ENCODE measurements around the gene MYO7A.

Gene MYO7A

DNA sequence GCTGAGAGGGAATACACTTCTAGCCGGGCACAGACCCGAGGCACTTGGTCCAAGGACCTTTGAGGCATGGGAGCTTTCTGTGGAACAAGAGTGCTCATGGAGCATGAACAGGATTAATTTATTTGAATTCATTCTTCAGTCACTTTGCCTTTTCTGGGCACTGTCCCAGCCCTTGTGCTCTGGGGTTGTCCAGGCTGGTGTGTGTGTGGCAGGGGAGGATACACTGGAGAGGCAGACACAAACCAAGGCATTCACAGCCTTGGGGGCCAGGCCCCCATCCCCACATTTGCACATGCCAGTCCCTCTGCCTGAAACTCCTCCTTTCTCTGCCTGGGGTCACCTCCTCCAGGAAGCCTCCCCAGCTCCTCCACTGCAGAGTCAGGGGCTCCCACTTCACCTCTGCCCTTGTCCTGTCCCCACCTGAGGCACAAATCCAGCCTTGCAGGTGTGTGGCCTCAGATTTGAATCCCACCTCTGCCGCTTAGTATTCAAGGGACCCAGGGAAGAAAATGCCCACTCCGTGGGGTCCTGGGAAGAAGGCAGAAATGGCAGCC is 55.5 kb downstream of the MYO7A start:
- DNase-seq (ENCODE audit: low spot score) = no peak

DNA sequence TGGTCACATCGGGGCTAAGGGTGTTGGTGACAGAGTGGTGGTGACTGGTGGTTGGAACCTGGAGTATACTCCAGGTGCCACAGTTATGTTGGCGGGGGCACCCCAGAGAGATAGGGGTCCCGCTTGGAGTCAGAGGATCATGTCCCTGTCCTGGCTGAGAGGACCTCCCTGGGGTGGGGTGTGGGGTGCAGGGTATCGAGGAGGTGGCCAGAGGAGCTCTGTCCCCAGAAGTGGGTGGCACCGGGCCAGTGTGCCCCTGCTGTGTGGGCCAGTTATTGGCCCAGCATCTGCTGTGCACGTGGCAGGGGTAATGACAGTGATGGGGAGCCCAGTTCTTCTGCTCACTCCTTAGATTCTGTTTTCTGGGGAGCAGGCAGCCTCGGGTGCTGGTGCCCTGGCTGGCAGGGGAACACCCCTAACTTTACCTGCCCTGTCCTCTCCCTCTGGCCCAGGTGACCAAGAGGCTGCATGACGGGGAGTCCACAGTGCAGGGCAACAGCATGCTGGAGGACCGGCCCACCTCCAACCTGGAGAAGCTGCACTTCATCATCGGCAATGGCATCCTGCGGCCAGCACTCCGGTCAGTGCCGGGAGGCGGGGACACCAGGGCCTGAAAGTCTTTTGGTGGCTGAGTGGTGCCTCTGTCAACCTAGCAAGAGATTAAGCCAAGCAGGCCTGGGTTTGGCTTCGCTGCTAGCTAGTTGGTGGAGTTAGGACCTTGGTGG is 56.3 kb downstream of the MYO7A start:
- DNase-seq (ENCODE audit: low spot score) = no peak

GRCh38 chr11:77186302-77186701 is 58.3 kb downstream of the MYO7A start:
- no peak for DNase-seq (ENCODE audit: low spot score)

GRCh38 chr11:77187111-77187750 is 59.2 kb downstream of the MYO7A start:
- no peak for DNase-seq (ENCODE audit: low spot score)

GRCh38 chr11:77187776-77188632 is 60.0 kb downstream of the MYO7A start:
- DNase-seq (ENCODE audit: low spot score) = peak; percentile 76

DNA sequence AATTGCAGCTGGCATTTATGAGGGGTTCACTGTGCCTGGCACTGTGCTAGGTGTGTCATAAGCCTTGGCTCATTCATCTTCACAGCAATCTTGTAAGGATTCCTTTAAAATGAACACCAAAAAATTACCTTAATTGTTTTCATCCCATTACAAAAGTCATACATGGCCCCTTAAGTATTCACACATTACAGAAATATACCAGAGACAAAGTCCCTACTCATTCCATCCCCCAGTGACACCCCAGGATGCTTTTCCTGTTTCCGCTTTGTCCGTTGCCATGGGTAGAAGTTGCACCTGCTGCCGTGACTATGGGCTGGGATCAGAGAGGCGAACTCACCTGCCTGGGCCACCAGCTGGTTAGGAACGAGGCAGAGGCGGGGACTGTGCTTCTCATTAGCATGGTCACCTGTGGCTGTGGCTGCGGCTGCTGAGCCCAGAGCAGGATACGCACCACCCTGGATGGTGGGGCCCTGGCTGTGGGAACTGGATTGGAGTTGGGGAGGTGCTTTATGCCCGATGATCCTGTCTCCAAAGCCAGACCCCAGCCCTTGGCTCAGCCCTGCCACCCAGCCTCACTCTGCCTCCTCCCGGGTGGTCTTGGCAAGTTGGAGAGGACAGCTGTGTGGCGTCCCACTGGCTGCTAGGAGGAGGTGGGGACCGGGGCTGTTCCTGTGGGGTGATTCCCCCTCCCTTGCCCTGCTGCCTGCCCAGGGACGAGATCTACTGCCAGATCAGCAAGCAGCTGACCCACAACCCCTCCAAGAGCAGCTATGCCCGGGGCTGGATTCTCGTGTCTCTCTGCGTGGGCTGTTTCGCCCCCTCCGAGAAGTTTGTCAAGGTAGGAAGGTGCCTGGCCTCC is 60.8 kb downstream of the MYO7A start:
- DNase-seq (ENCODE audit: low spot score) = no peak

DNA sequence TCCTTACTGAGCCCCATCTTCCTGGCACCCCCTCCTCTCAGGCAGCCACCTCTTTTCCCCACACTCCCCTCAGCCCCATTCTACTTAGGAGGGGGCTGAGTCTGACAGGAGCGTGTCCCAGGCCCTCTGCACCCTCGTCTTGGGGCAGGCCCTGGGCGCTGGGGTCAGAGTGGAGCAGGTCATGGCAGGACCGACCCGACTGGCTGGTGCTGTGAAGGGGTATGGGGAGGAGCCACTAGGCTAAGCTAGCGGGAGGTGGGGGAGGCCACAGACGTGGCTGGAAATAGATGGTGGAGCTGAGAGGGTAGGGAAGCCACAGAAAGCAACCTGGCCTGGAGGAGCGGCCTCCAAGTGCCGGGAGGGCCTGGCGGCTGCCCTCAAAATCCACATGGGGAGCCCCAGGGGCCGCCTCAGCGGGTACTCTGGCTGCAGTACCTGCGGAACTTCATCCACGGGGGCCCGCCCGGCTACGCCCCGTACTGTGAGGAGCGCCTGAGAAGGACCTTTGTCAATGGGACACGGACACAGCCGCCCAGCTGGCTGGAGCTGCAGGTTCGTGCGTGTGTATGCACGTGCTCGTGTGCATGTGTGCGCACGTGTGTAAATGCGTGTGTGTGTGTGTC is 61.7 kb downstream of the MYO7A start:
- no peak for DNase-seq (ENCODE audit: low spot score)

- DNase-seq (ENCODE audit: low spot score) = no peak
Observed at GRCh38 chr11:77190331-77191075, 62.5 kb downstream of the MYO7A start.

GRCh38 chr11:77191429-77191822 is 63.4 kb downstream of the MYO7A start:
- DNase-seq (ENCODE audit: low spot score) = no peak

GRCh38 chr11:77191823-77192495 is 63.9 kb downstream of the MYO7A start:
- DNase-seq (ENCODE audit: low spot score) = peak; percentile 60

DNA sequence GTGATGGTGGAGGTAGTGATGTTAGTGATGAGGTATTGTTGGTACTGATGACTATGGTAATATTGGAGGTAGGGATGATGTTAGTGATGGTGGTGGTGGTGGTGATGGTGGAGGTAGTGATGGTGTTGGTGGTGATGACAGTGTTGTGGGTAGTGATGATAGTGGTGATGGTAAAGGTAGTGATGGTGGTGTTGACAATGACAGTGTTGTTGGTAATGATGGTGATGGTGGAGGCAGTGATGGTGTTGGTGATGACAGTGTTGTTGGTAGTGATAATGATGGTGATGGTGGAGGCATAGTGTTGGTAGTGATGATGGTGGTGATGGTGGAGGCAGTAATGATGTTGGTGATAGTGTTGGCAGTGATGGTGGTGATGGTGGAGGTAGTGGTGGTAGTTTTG is 65.1 kb downstream of the MYO7A start:
- no peak for DNase-seq (ENCODE audit: low spot score)

- no peak for DNase-seq (ENCODE audit: low spot score)
Observed at GRCh38 chr11:77193911-77194830, 66.1 kb downstream of the MYO7A start.

- no peak for DNase-seq (ENCODE audit: low spot score)
Observed at GRCh38 chr11:77195071-77195755, 67.2 kb downstream of the MYO7A start.

DNA sequence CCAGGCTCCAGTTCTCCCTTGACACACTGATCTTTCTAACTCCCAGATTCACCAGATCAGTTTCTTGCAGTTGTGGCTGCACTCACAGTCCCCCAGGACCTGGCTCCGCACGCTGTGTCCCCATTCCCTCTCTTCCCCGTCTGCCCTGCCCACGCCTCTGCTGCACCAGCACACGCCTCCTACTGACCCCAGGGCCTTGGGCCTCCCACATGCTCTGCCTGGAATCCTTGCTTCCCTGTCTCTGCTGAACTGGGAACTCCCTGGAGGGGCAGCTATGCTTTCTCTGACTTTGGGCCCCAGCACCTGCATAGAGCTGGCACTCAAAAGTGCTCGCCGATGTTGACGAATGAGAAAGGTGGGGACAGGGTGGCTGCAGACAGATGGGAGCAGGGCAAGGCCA is 68.9 kb downstream of the MYO7A start:
- DNase-seq (ENCODE audit: low spot score) = no peak

- DNase-seq (ENCODE audit: low spot score) = no peak
Observed at GRCh38 chr11:77197626-77198320, 69.7 kb downstream of the MYO7A start.

GRCh38 chr11:77198440-77198849 is 70.4 kb downstream of the MYO7A start:
- DNase-seq (ENCODE audit: low spot score) = peak; percentile 66

GRCh38 chr11:77199137-77199745 is 71.2 kb downstream of the MYO7A start:
- no peak for DNase-seq (ENCODE audit: low spot score)
